Measurements from ENCODE around the gene GPR135. TPM values are rescaled to one million over a fixed set of nuclear protein-coding genes. Genes with fewer than 3 reads are reported as not detected.
A peak's percentile ranks its signal among the peaks of the same experiment; 100 is the strongest.

GPR135 gene
- 1 to 10 TPM in 1 of 2 donors, under 1 TPM in 1; 0.74 to 1.1 TPM for total RNA-seq

- DNase-seq (no peak), ATAC-seq (replicated peaks in 1 of 2) (peak in 1 of 2 donors; percentile 38)
- Mint-ChIP-seq H3K27me3 (ENCODE audit: low read depth) (peaks cover 11% of the 10 kb centered on the region), H3K36me3 (ENCODE audit: insufficient read depth in 2 of 2) (peaks cover 0 to 2% of the 10 kb centered on the region in 2 donors), H3K4me3 (peak within 1 kb of the TSS; percentile 90 to 93), H3K4me1 (ENCODE audit: low read depth) (peaks cover 18% of the 10 kb centered on the region), H3K9me3 (no peaks in the 10 kb centered on the region), H3K27ac (no peak within 1 kb of the TSS)
Observed at GRCh38 chr14:59465316-59466135, at the start of gene GPR135. Gene GPR135, minus strand, starts transcription at chr14:59465380. Its CDS starts 154 bp downstream, at chr14:59465226.

GRCh38 chr14:59511916-59512575 lies 46.9 kb upstream of the GPR135 start:
- H3K36me3 Mint-ChIP-seq (ENCODE audit: insufficient read depth in 2 of 2): no peaks in the 10 kb centered on the region
- H3K4me1 Mint-ChIP-seq (ENCODE audit: low read depth): no peaks in the 10 kb centered on the region
- DNase-seq (peak; percentile 9 to 14), ATAC-seq (replicated peaks in 1 of 2) (no peak)
- no peaks in the 10 kb centered on the region for H3K9me3 Mint-ChIP-seq
- no peak overlapping the region for H3K4me3 Mint-ChIP-seq
- peaks cover 23% of the 10 kb centered on the region for H3K27me3 Mint-ChIP-seq (ENCODE audit: low read depth)
- H3K27ac Mint-ChIP-seq: no peak overlapping the region

- Mint-ChIP-seq H3K36me3 (ENCODE audit: insufficient read depth in 2 of 2) (no peaks in the 10 kb centered on the region), H3K9me3 (no peaks in the 10 kb centered on the region), H3K27me3 (ENCODE audit: low read depth) (peaks cover 18% of the 10 kb centered on the region), H3K4me3 (no peak overlapping the region), H3K4me1 (ENCODE audit: low read depth) (no peaks in the 10 kb centered on the region), H3K27ac (no peak overlapping the region)
- no peak for DNase-seq
- no peak for ATAC-seq (replicated peaks in 1 of 2)
Observed at GRCh38 chr14:59510966-59511365, 45.8 kb upstream of the GPR135 start.

GRCh38 chr14:59510001-59510400 lies 44.8 kb upstream of the GPR135 start:
- DNase-seq: no peak
- Mint-ChIP-seq H3K9me3 (no peaks in the 10 kb centered on the region), H3K27me3 (ENCODE audit: low read depth) (peaks cover 16% of the 10 kb centered on the region), H3K27ac (no peak overlapping the region), H3K4me3 (no peak overlapping the region), H3K4me1 (ENCODE audit: low read depth) (no peaks in the 10 kb centered on the region), H3K36me3 (ENCODE audit: insufficient read depth in 2 of 2) (no peaks in the 10 kb centered on the region)
- no peak for ATAC-seq (replicated peaks in 1 of 2)

GRCh38 chr14:59509101-59509500 lies 43.9 kb upstream of the GPR135 start:
- Mint-ChIP-seq H3K27ac (no peak overlapping the region), H3K36me3 (ENCODE audit: insufficient read depth in 2 of 2) (no peaks in the 10 kb centered on the region), H3K9me3 (no peaks in the 10 kb centered on the region), H3K4me3 (no peak overlapping the region), H3K27me3 (ENCODE audit: low read depth) (peaks cover 7% of the 10 kb centered on the region), H3K4me1 (ENCODE audit: low read depth) (no peaks in the 10 kb centered on the region)
- ATAC-seq (replicated peaks in 1 of 2) (no peak), DNase-seq (no peak)

- Mint-ChIP-seq H3K9me3 (no peaks in the 10 kb centered on the region), H3K36me3 (ENCODE audit: insufficient read depth in 2 of 2) (no peaks in the 10 kb centered on the region), H3K4me1 (ENCODE audit: low read depth) (no peaks in the 10 kb centered on the region), H3K4me3 (no peak overlapping the region), H3K27ac (no peak overlapping the region), H3K27me3 (ENCODE audit: low read depth) (peaks cover 6% of the 10 kb centered on the region)
- no peak for DNase-seq
- ATAC-seq (replicated peaks in 1 of 2): no peak
Observed at GRCh38 chr14:59507752-59508103, 42.5 kb upstream of the GPR135 start.

GRCh38 chr14:59507063-59507751 lies 42.0 kb upstream of the GPR135 start:
- Mint-ChIP-seq H3K27ac (no peak overlapping the region), H3K4me3 (no peak overlapping the region), H3K4me1 (ENCODE audit: low read depth) (no peaks in the 10 kb centered on the region), H3K9me3 (no peaks in the 10 kb centered on the region), H3K27me3 (ENCODE audit: low read depth) (peaks cover 6% of the 10 kb centered on the region), H3K36me3 (ENCODE audit: insufficient read depth in 2 of 2) (peaks cover 0 to 1% of the 10 kb centered on the region in 2 donors)
- DNase-seq (peak; percentile 51 to 56), ATAC-seq (replicated peaks in 1 of 2) (peak; percentile 74)

GRCh38 chr14:59503256-59503655 lies 38.1 kb upstream of the GPR135 start:
- Mint-ChIP-seq H3K27me3 (ENCODE audit: low read depth) (no peaks in the 10 kb centered on the region), H3K4me1 (ENCODE audit: low read depth) (no peaks in the 10 kb centered on the region), H3K27ac (no peak overlapping the region), H3K36me3 (ENCODE audit: insufficient read depth in 2 of 2) (peaks cover 0 to 2% of the 10 kb centered on the region in 2 donors), H3K9me3 (no peaks in the 10 kb centered on the region), H3K4me3 (no peak overlapping the region)
- DNase-seq: no peak
- no peak for ATAC-seq (replicated peaks in 1 of 2)

GRCh38 chr14:59500732-59501131 lies 35.6 kb upstream of the GPR135 start:
- Mint-ChIP-seq H3K27me3 (ENCODE audit: low read depth) (no peaks in the 10 kb centered on the region), H3K27ac (no peak overlapping the region), H3K9me3 (no peaks in the 10 kb centered on the region), H3K36me3 (ENCODE audit: insufficient read depth in 2 of 2) (peaks cover 0 to 2% of the 10 kb centered on the region in 2 donors), H3K4me3 (no peak overlapping the region), H3K4me1 (ENCODE audit: low read depth) (no peaks in the 10 kb centered on the region)
- DNase-seq: no peak
- ATAC-seq (replicated peaks in 1 of 2): no peak

GRCh38 chr14:59492384-59492783 lies 27.2 kb upstream of the GPR135 start:
- H3K4me1 Mint-ChIP-seq (ENCODE audit: low read depth): peaks cover 20% of the 10 kb centered on the region
- no peak for DNase-seq
- no peak overlapping the region for H3K4me3 Mint-ChIP-seq
- no peaks in the 10 kb centered on the region for H3K9me3 Mint-ChIP-seq
- H3K27me3 Mint-ChIP-seq (ENCODE audit: low read depth): no peaks in the 10 kb centered on the region
- ATAC-seq (replicated peaks in 1 of 2): no peak
- no peak overlapping the region for H3K27ac Mint-ChIP-seq
- H3K36me3 Mint-ChIP-seq (ENCODE audit: insufficient read depth in 2 of 2): peaks cover 17 to 26% of the 10 kb centered on the region in 2 donors

- no peak for ATAC-seq (replicated peaks in 1 of 2)
- no peaks in the 10 kb centered on the region for H3K27me3 Mint-ChIP-seq (ENCODE audit: low read depth)
- no peak for DNase-seq
- H3K27ac Mint-ChIP-seq: no peak overlapping the region
- no peaks in the 10 kb centered on the region for H3K9me3 Mint-ChIP-seq
- H3K4me3 Mint-ChIP-seq: no peak overlapping the region
- H3K36me3 Mint-ChIP-seq (ENCODE audit: insufficient read depth in 2 of 2): peaks cover 17 to 26% of the 10 kb centered on the region in 2 donors
- H3K4me1 Mint-ChIP-seq (ENCODE audit: low read depth): peaks cover 32% of the 10 kb centered on the region
Observed at GRCh38 chr14:59490756-59491155, 25.6 kb upstream of the GPR135 start.

- peak overlapping the region; percentile 90 to 97 for H3K4me3 Mint-ChIP-seq
- no peaks in the 10 kb centered on the region for H3K27me3 Mint-ChIP-seq (ENCODE audit: low read depth)
- H3K9me3 Mint-ChIP-seq: no peaks in the 10 kb centered on the region
- peaks cover 7 to 9% of the 10 kb centered on the region in 2 donors for H3K36me3 Mint-ChIP-seq (ENCODE audit: insufficient read depth in 2 of 2)
- no peak for DNase-seq
- H3K27ac Mint-ChIP-seq: peak overlapping the region; percentile 92
- peaks cover 63% of the 10 kb centered on the region for H3K4me1 Mint-ChIP-seq (ENCODE audit: low read depth)
- ATAC-seq (replicated peaks in 1 of 2): peak; percentile 66 to 69
Observed at GRCh38 chr14:59484639-59485175, 19.5 kb upstream of the GPR135 start.

All from activated T-cell treated with anti-CD3 and anti-CD28 coated beads, Interleukin-2, amount 50 U/mL, for 72 hours (primary cell).